IPS DF 6.9 (cell line): ENCODE measurements around the gene MOB2.

Source experiments
- DNase-seq: peaks from one replicate; pipeline ENCODE4 v3.0.0-alpha.2; 2013; ENCODE audit warnings: low read depth, low spot score
- H3K27ac ChIP-seq: one replicate; pipeline ENCODE4 v1.5.1; 2013; ENCODE audit warnings: low read length, control low read depth
- H3K27me3 ChIP-seq: 2 replicates; pipeline ENCODE4 v1.6.1; 2013; ENCODE audit warnings: mild to moderate bottlenecking, low read length; ENCODE audit not compliant: control insufficient read depth, insufficient read depth
- H3K36me3 ChIP-seq: 2 replicates; pipeline ENCODE4 v1.6.1; 2013; ENCODE audit warnings: low read length; ENCODE audit not compliant: control insufficient read depth, insufficient read depth
- H3K4me1 ChIP-seq: 2 replicates; pipeline ENCODE4 v1.6.1; 2013; ENCODE audit warnings: low read length; ENCODE audit not compliant: control insufficient read depth, insufficient read depth
- H3K4me3 ChIP-seq: 2 replicates; pipeline ENCODE4 v1.5.1; 2013; ENCODE audit warnings: mild to moderate bottlenecking, low read length
- H3K9me3 ChIP-seq: 2 replicates; pipeline ENCODE4 v1.6.1; 2013; ENCODE audit warnings: low read length, inconsistent platforms; ENCODE audit not compliant: control insufficient read depth, insufficient read depth
- WGBS: extraction: QIAGEN DNeasy Blood & Tissue Kit; methylation state at CpG from one replicate; pipeline ENCODE4 v1.1.7; 2013; ENCODE audit warnings: mixed read lengths, missing lambda C conversion rate; ENCODE audit not compliant: insufficient read length, insufficient coverage; 5-methylcytosine and 5-hydroxymethylcytosine counted together

MOB2 gene

GRCh38 chr11:1479678-1480118, 6.9 kb downstream of the MOB2 start:
- no peaks in the 10 kb centered on the region for H3K4me1 ChIP-seq
- DNase-seq: no peak
- WGBS: no CpG with 5 or more reads among the region's 12 CpGs
- no peak overlapping the region for H3K27ac ChIP-seq
- no peaks in the 10 kb centered on the region for H3K36me3 ChIP-seq
- H3K9me3 ChIP-seq: no peaks in the 10 kb centered on the region
- no peaks in the 10 kb centered on the region for H3K27me3 ChIP-seq
- no peak overlapping the region for H3K4me3 ChIP-seq

DNA sequence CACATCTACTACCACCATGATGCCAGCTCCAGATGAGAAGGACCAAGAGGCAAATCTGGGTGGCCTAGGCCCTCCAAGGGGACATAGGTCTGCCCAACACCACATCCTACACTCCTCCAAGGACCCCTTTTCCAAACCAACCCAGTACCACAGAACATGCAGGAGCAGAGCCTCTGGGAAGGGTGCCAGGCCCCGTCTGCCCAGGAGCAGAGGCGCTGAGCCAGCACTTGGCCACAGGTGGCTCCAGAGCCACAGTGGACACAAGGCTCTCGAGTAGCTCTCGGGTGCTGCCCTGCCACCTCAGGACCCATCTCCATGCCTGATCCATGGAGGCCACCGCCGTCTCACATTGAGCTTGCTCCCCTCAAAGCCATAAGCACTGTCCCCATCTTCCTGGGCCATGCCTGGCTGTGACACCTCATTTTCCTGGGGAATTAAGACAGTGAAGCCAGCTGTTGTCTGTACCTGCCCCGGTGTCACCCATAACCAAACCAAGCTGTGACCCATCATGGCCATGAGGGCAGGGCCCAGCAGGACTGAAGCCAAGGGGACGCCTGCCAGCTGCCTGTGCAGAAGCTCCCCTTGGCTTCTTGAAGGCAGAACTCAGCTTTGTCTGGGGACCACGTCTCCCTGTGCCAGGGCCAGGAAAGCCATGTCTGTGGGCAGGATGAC, 7.4 kb downstream of the MOB2 start:
- H3K4me1 ChIP-seq: no peaks in the 10 kb centered on the region
- H3K9me3 ChIP-seq: no peaks in the 10 kb centered on the region
- no peaks in the 10 kb centered on the region for H3K36me3 ChIP-seq
- H3K27ac ChIP-seq: no peak overlapping the region
- no peak for DNase-seq
- H3K4me3 ChIP-seq: no peak overlapping the region
- no CpG with 5 or more reads among the region's 9 CpGs for WGBS
- no peaks in the 10 kb centered on the region for H3K27me3 ChIP-seq

DNA sequence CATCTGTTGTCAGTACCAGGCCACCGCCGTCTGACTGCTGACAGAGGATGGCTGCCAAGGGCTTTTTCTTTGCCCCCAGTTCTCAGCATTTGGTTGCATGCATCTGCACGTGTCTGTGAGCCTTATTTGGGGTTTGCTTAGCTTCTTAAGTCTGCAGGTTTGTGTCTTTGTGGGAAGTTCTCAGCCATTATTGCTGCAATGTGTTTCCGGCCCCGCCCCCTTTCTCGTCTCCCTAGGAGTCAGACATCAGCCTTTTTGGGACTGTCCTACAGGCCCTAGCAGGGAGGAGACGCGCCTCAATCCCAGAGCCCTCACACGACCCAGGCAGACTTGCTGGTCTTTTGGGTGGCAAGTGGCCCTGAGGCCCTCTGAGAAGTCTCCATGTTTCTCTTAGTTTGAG, 8.0 kb downstream of the MOB2 start:
- Histone ChIP-seq H3K27me3 (no peaks in the 10 kb centered on the region), H3K4me3 (no peak overlapping the region), H3K4me1 (no peaks in the 10 kb centered on the region), H3K36me3 (no peaks in the 10 kb centered on the region), H3K27ac (no peak overlapping the region), H3K9me3 (no peaks in the 10 kb centered on the region)
- no CpG with 5 or more reads among the region's 9 CpGs for WGBS
- DNase-seq: no peak

DNA sequence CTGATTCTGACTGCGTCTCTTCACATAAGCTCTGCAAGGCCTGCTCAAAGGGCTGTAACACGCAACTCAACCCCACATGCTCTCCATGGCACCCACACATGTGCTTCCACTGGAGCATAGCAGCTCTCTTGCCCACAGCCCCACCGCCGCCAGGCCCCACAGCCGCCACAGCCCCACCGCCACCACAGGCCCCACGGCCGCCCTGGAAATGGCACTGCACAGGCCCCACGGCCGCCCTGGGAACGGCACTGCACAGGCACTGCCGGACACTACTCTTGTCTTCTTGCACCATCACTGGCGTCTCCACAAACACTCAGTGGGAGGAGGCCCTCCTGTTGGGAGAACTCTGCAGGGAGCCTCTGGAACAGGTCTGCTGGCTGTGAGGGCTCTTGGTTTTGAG, 8.6 kb downstream of the MOB2 start:
- no peaks in the 10 kb centered on the region for H3K36me3 ChIP-seq
- H3K27ac ChIP-seq: no peak overlapping the region
- no peaks in the 10 kb centered on the region for H3K4me1 ChIP-seq
- no CpG with 5 or more reads among the region's 13 CpGs for WGBS
- H3K9me3 ChIP-seq: no peaks in the 10 kb centered on the region
- no peak overlapping the region for H3K4me3 ChIP-seq
- DNase-seq: no peak
- H3K27me3 ChIP-seq: no peaks in the 10 kb centered on the region

GRCh38 chr11:1476940-1477736, 9.4 kb downstream of the MOB2 start:
- WGBS: no CpG with 5 or more reads among the region's 20 CpGs
- no peaks in the 10 kb centered on the region for H3K27me3 ChIP-seq
- no peak for DNase-seq
- no peaks in the 10 kb centered on the region for H3K36me3 ChIP-seq
- H3K4me1 ChIP-seq: no peaks in the 10 kb centered on the region
- no peak overlapping the region for H3K4me3 ChIP-seq
- no peak overlapping the region for H3K27ac ChIP-seq
- H3K9me3 ChIP-seq: no peaks in the 10 kb centered on the region

DNA sequence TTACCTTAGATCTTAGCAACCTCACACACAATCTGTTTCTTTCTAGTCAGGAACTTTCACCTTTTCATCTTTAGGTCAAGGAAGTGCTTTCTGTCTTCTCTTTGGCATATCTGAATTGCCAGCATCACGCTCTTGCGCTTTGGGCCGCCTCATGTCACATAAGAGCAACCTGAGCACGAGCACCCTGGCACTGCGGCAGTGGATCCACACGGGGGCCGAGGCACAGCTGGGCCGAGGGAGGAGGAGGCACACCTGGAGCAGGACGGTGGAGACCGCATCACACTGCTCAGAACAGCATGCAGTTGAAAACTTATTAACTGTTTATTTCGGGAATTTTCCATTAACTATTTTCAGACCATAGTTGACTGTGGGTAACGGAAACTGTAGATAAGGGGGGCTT, 10.7 kb downstream of the MOB2 start:
- Histone ChIP-seq H3K36me3 (no peaks in the 10 kb centered on the region), H3K4me3 (no peak overlapping the region), H3K27me3 (no peaks in the 10 kb centered on the region), H3K9me3 (no peaks in the 10 kb centered on the region), H3K4me1 (no peaks in the 10 kb centered on the region), H3K27ac (no peak overlapping the region)
- WGBS: no CpG with 5 or more reads among the region's 12 CpGs
- DNase-seq: no peak

- Histone ChIP-seq H3K9me3 (no peaks in the 10 kb centered on the region), H3K4me1 (no peaks in the 10 kb centered on the region), H3K36me3 (no peaks in the 10 kb centered on the region), H3K4me3 (no peak overlapping the region), H3K27ac (no peak overlapping the region), H3K27me3 (no peaks in the 10 kb centered on the region)
- DNase-seq: no peak
- no CpG with 5 or more reads among the region's 22 CpGs for WGBS
These were observed 12.8 kb downstream of the MOB2 start for GRCh38 chr11:1473786-1474185.

- Histone ChIP-seq H3K4me3 (no peak overlapping the region), H3K9me3 (no peaks in the 10 kb centered on the region), H3K27me3 (no peaks in the 10 kb centered on the region), H3K4me1 (no peaks in the 10 kb centered on the region), H3K36me3 (no peaks in the 10 kb centered on the region), H3K27ac (no peak overlapping the region)
- no CpG with 5 or more reads among the region's 12 CpGs for WGBS
- no peak for DNase-seq
These were observed 13.5 kb downstream of the MOB2 start for GRCh38 chr11:1473011-1473628.

DNA sequence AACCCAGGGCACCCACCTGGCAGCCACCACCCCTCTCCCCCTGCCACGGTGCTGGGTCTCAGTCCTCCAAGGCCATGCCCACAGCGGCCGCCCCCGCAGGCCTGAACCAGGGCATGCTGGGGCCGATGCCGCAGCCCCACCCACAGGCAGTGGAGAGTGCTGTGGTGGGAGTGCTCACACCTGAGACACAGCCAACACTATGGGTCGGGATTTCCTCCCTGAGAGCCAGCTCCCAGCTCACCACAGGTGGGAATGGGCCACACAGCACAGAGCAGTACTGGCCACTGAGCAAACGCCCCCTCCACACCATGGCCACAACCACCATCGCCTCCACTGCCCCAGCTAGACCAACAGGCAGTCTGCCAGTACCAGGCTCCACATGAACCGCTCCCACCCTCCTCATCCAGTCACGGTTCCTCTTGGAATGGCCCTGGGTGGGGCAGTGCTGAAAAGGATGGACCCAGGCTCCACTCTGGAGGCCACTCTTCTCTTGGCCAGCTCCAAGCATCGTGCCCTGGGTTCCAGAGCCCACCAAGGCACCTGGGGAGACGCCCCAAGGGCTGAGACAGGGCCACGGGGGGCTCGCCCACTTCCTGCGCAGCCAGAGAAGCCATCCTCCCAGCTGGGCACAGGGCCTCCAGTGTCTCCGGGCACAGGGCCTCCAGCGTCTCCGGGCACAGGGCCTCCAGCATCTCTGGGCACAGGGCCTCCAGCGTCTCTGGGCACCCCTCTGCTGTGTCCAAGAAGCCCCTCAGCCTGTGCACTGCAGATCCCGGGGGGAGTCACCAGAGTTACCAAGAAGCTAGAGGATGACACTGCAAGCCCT, 14.2 kb downstream of the MOB2 start:
- WGBS: no CpG with 5 or more reads among the region's 21 CpGs
- Histone ChIP-seq H3K27ac (no peak overlapping the region), H3K27me3 (no peaks in the 10 kb centered on the region), H3K4me3 (no peak overlapping the region), H3K9me3 (no peaks in the 10 kb centered on the region), H3K36me3 (no peaks in the 10 kb centered on the region), H3K4me1 (no peaks in the 10 kb centered on the region)
- DNase-seq: no peak

DNA sequence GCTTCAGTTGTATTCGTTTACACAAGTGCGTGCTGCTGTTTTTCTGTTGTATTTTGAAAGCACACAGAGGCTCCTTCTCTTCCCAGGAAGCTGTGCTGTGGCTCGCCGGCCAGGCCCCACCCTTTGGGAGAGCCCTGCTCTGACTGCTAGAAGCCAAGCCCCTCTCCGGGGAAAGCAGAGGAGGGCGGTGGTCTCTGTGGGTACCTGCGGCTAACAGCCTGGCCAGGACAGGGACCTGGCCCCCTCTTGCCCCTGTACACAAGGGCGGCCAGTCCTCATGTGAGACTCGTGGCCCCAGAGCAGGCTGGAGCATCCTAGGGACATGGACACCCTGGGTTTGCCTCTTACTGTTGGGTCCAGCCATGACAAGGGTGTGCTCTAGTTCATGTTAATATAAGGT, 14.8 kb downstream of the MOB2 start:
- no CpG with 5 or more reads among the region's 9 CpGs for WGBS
- Histone ChIP-seq H3K4me1 (no peaks in the 10 kb centered on the region), H3K27ac (no peak overlapping the region), H3K9me3 (no peaks in the 10 kb centered on the region), H3K4me3 (no peak overlapping the region), H3K36me3 (no peaks in the 10 kb centered on the region), H3K27me3 (no peaks in the 10 kb centered on the region)
- DNase-seq: no peak
